Neural cell (in vitro differentiated cells): ENCODE data around the gene STX12. TPM values are rescaled to one million over a fixed set of nuclear protein-coding genes. Genes with fewer than 3 reads are reported as not detected.

Experiments used
- H2AFZ ChIP-seq: fragments of 200-600, 300-800 bp; sonication (generic), shearing (Covaris generic); 2 replicates; pipeline ENCODE4 v1.6.0; 2014; ENCODE audit warnings: low read depth, mild to moderate bottlenecking, antibody characterized with exemption, low read length, moderate library complexity
- H3F3A ChIP-seq: fragments of 200-600 bp; shearing (Covaris generic); 2 replicates; pipeline ENCODE4 v1.6.1; 2016; ENCODE audit warnings: mild to moderate bottlenecking, moderate library complexity, mixed read lengths, antibody characterized with exemption, low read length; ENCODE audit not compliant: insufficient read depth, poor library complexity, severe bottlenecking
- H3K27ac ChIP-seq: fragments of 200-600, 300-800 bp; sonication (generic), shearing (Covaris generic); 2 replicates; pipeline ENCODE4 v1.5.1; 2014; ENCODE audit warnings: mild to moderate bottlenecking, low read length, moderate library complexity
- H3K27me3 ChIP-seq: fragments of 300-800, 200-600 bp; sonication (generic), shearing (Covaris generic); 2 replicates; pipeline ENCODE4 v1.6.0; 2014; ENCODE audit warnings: mild to moderate bottlenecking, low read depth, low read length, moderate library complexity; ENCODE audit not compliant: insufficient read depth
- H3K36me3 ChIP-seq: fragments of 300-800, 200-600 bp; sonication (generic), shearing (Covaris generic); 2 replicates; pipeline ENCODE4 v1.5.1; 2014; ENCODE audit warnings: mild to moderate bottlenecking, antibody characterized with exemption, low read length, moderate library complexity; ENCODE audit not compliant: insufficient read depth
- H3K4me2 ChIP-seq: fragments of 300-800, 200-600 bp; sonication (generic), shearing (Covaris generic); 2 replicates; pipeline ENCODE4 v1.6.0; 2014; ENCODE audit warnings: mild to moderate bottlenecking, low read length
- H3K4me3 ChIP-seq: fragments of 300-800, 200-600 bp; sonication (generic), shearing (Covaris generic); 2 replicates; pipeline ENCODE4 v1.5.1; 2014; ENCODE audit warnings: mild to moderate bottlenecking, low read length, moderate library complexity
- H3K79me2 ChIP-seq: fragments of 200-600 bp; shearing (Covaris generic); replicated peaks from 2 replicates; pipeline ENCODE4 v1.6.0; 2014; ENCODE audit warnings: mild to moderate bottlenecking, low read length, moderate library complexity; ENCODE audit not compliant: insufficient read depth
- H3K9ac ChIP-seq: fragments of 300-800, 200-600 bp; sonication (generic), shearing (Covaris generic); 2 replicates; pipeline ENCODE4 v1.6.1; 2016; ENCODE audit warnings: mild to moderate bottlenecking, low read length, mixed read lengths
- H3K9me2 ChIP-seq: fragments of 200-600 bp; shearing (Covaris generic); 2 replicates; pipeline ENCODE4 v1.6.1; 2016; ENCODE audit warnings: mild to moderate bottlenecking, low read length, mixed read lengths; ENCODE audit not compliant: insufficient read depth
- H3K9me3 ChIP-seq: fragments of 200-600, 300-800 bp; sonication (generic), shearing (Covaris generic); 2 replicates; pipeline ENCODE4 v1.6.1; 2016; ENCODE audit warnings: mild to moderate bottlenecking, mixed run types, low read length, moderate library complexity, mixed read lengths
- H4K20me1 ChIP-seq: fragments of 200-600 bp; shearing (Covaris generic); 2 replicates; pipeline ENCODE4 v1.6.1; 2016; ENCODE audit warnings: mild to moderate bottlenecking, mixed run types; ENCODE audit not compliant: insufficient read depth
- EP300 ChIP-seq: fragments of 450-650 bp; conservative IDR thresholded peaks from 2 replicates; pipeline ENCODE4 v1.6.1; 2014; ENCODE audit warnings: antibody characterized with exemption, mild to moderate bottlenecking, moderate library complexity; ENCODE audit not compliant: poor library complexity, severe bottlenecking
- EZH2 ChIP-seq: fragments of 200-600, 300-800 bp; shearing (Covaris generic), sonication (generic); IDR thresholded peaks from 2 replicates; pipeline ENCODE4 v1.6.1; 2014; ENCODE audit warnings: antibody characterized with exemption, low read length, borderline replicate concordance, mild to moderate bottlenecking; ENCODE audit not compliant: insufficient read depth, poor library complexity, severe bottlenecking
- MXI1 ChIP-seq: fragments of 450-650 bp; conservative IDR thresholded peaks from 2 replicates; pipeline ENCODE4 v1.6.1; 2014; ENCODE audit warnings: antibody characterized with exemption, mild to moderate bottlenecking; ENCODE audit not compliant: poor library complexity, severe bottlenecking
- POLR2AphosphoS5 ChIP-seq: IDR thresholded peaks from 2 replicates; pipeline ENCODE4 v1.6.1; 2012
- RAD21 ChIP-seq: fragments of 450-650 bp; conservative IDR thresholded peaks from 2 replicates; pipeline ENCODE4 v1.6.1; 2014; ENCODE audit warnings: antibody characterized with exemption, mild to moderate bottlenecking, moderate library complexity
- REST ChIP-seq: IDR thresholded peaks from 2 replicates; pipeline ENCODE4 v1.6.1; 2012; ENCODE audit warnings: borderline replicate concordance
- SMC3 ChIP-seq: fragments of 450-650 bp; conservative IDR thresholded peaks from 2 replicates; pipeline ENCODE4 v1.6.1; 2014; ENCODE audit warnings: antibody characterized with exemption, mild to moderate bottlenecking, moderate library complexity; ENCODE audit not compliant: poor library complexity
- TAF1 ChIP-seq: IDR thresholded peaks from 2 replicates; pipeline ENCODE4 v1.6.1; 2012; ENCODE audit warnings: low read depth
- polyA plus RNA-seq: library from polyadenylated mRNA; depleted of rRNA; stranded (reverse); fragments of >200 nt; gene quantifications from 2 replicates; pipeline ENCODE4 v1.2.3, GENCODE V29; 2014
- TF ChIP-seq, protein P1 (sequence below): fragments of 450-650 bp; IDR thresholded peaks from 2 replicates; pipeline ENCODE4 v1.5.1; 2014; ENCODE audit warnings: antibody characterized with exemption, mild to moderate bottlenecking, moderate library complexity; ENCODE audit not compliant: poor library complexity, severe bottlenecking

The STX12 gene
- polyA plus RNA-seq, 1 donor from 2014 or later, result 171 TPM

- no peak for TF ChIP-seq POLR2AphosphoS5
- no peak for TF ChIP-seq EP300
- TF ChIP-seq MXI1, result no peak
- TF ChIP-seq RAD21, result no peak
- no peaks in the 10 kb centered on the region for H3K36me3 ChIP-seq
These were observed 22.6 kb downstream of the STX12 start for GRCh38 chr1:27795601-27796000.

DNA sequence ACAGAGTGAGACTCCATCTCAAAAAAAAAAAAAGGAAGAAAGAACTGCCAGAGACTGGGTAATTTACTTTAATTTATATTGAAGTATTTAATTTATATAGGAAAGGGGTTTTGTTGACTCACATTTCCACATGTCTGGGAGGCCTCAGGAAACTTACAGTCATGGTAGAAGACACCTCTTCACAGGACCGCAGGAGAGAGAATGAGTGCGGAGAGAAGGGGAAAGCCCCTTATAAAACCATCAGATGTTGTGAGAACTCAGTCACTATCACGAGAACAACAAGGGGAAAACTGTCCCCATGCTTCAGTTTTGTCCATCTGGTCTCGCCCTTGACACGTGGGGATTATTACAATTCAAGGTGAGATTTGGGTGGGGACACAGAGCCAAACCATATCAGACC, 31.8 kb downstream of the STX12 start:
- TF ChIP-seq EZH2, result no peak
- TF ChIP-seq TAF1, result no peak
- no peak for TF ChIP-seq REST
- no peak for TF ChIP-seq MXI1
- TF ChIP-seq, protein P1, sequence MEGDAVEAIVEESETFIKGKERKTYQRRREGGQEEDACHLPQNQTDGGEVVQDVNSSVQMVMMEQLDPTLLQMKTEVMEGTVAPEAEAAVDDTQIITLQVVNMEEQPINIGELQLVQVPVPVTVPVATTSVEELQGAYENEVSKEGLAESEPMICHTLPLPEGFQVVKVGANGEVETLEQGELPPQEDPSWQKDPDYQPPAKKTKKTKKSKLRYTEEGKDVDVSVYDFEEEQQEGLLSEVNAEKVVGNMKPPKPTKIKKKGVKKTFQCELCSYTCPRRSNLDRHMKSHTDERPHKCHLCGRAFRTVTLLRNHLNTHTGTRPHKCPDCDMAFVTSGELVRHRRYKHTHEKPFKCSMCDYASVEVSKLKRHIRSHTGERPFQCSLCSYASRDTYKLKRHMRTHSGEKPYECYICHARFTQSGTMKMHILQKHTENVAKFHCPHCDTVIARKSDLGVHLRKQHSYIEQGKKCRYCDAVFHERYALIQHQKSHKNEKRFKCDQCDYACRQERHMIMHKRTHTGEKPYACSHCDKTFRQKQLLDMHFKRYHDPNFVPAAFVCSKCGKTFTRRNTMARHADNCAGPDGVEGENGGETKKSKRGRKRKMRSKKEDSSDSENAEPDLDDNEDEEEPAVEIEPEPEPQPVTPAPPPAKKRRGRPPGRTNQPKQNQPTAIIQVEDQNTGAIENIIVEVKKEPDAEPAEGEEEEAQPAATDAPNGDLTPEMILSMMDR, result no peak
- TF ChIP-seq POLR2AphosphoS5, result no peak
- TF ChIP-seq RAD21, result no peak
- no peak for TF ChIP-seq SMC3
- no peak for TF ChIP-seq EP300
- H3K4me3 ChIP-seq, result no peak overlapping the region
- H3K36me3 ChIP-seq, result no peaks in the 10 kb centered on the region
- no peak overlapping the region for H2AFZ ChIP-seq
- no peaks in the 10 kb centered on the region for H3F3A ChIP-seq
- H3K27ac ChIP-seq, result no peak overlapping the region
- no peaks in the 10 kb centered on the region for H3K9me3 ChIP-seq
- no peak overlapping the region for H3K9ac ChIP-seq
- no peak overlapping the region for H3K4me2 ChIP-seq
- no peaks in the 10 kb centered on the region for H4K20me1 ChIP-seq
- H3K79me2 ChIP-seq, result no peaks in the 10 kb centered on the region
- no peaks in the 10 kb centered on the region for H3K9me2 ChIP-seq
- H3K27me3 ChIP-seq, result no peaks in the 10 kb centered on the region

More at GRCh38 chr1:27795601-27796000, 22.6 kb downstream of the STX12 start:
- Histone ChIP-seq H3K4me3 (no peak overlapping the region), H3K79me2 (no peaks in the 10 kb centered on the region), H3K9me3 (no peaks in the 10 kb centered on the region), H3K9ac (no peak overlapping the region), H3K27me3 (no peaks in the 10 kb centered on the region), H3K4me2 (no peak overlapping the region), H3K27ac (no peak overlapping the region), H3F3A (no peaks in the 10 kb centered on the region), H4K20me1 (no peaks in the 10 kb centered on the region), H2AFZ (no peak overlapping the region), H3K9me2 (no peaks in the 10 kb centered on the region)

DNA sequence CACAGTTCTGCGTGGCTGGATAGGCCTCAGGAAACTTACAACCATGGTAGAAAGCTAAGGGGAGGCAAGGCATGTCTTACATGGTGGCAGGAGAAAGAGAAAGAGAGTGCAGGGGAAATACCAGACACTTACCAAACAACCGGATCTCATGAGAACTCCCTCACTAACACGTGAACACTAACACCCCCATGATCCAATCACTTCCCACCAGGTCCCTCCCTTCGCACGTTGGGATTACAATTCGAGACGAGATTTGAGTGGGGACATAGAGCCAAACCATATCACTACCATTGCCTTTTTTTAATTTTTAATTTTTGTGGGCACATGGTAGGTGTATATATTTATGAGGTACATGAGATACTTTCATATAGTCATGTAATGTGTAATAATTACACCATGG, 33.7 kb downstream of the STX12 start:
- no peak for TF ChIP-seq SMC3
- TF ChIP-seq, protein P1, result no peak
- TF ChIP-seq REST, result no peak
- TF ChIP-seq MXI1, result no peak
- TF ChIP-seq POLR2AphosphoS5, result no peak
- no peak for TF ChIP-seq EZH2
- Histone ChIP-seq H3K36me3 (no peaks in the 10 kb centered on the region), H2AFZ (no peak overlapping the region), H3K27ac (no peak overlapping the region), H3K9me3 (no peaks in the 10 kb centered on the region), H3K9ac (no peak overlapping the region), H4K20me1 (no peaks in the 10 kb centered on the region), H3K4me2 (no peak overlapping the region), H3K4me3 (no peak overlapping the region), H3F3A (no peaks in the 10 kb centered on the region), H3K9me2 (no peaks in the 10 kb centered on the region), H3K79me2 (no peaks in the 10 kb centered on the region), H3K27me3 (no peaks in the 10 kb centered on the region)
